HepG2 (cell line): ENCODE results near the gene PCNT. TPM values are rescaled to one million over a fixed set of nuclear protein-coding genes. Genes with fewer than 3 reads are reported as not detected.

ENCODE experiments used
- ATAC-seq: fragments of 200-7000 bp; cut with Tn5 transposase; 3 replicates; pipeline ENCODE4 v1.9.1; 2020; ENCODE audit warnings: mild to moderate bottlenecking, moderate library complexity
- BruUV-seq: library from RNA; stranded (reverse); fragments of 400-500 nt; replicated peaks from 2 replicates; lab custom pipeline; 2021; lab: Mats Ljungman, UMichigan
- CTCF ChIA-PET: fragments of 300-600 bp; formaldehyde crosslinking; extraction: SDS; loops from one replicate; lab custom pipeline; 2021; ENCODE audit warnings: low total read pairs, inconsistent platforms, low intra/inter-chr PET ratio; lab: Yijun Ruan, JAX
- POLR2A ChIA-PET: fragments of 350-600 bp; sonication (Branson Sonifier 250); formaldehyde crosslinking; loops from one replicate; lab custom pipeline; 2020; ENCODE audit warnings: antibody characterized with exemption, inconsistent platforms; lab: Yijun Ruan, JAX
- DNase-seq: peaks from one replicate; pipeline ENCODE4 v3.0.0-alpha.2; 2015; ENCODE audit warnings: low spot score
- FAIRE-seq: peaks from 3 replicates; lab custom pipeline; 2011; peaks lifted over from hg19 to GRCh38; lab: Jason Lieb, UNC
- H2AFZ ChIP-seq: one replicate; pipeline ENCODE4 v1.6.1; 2011; ENCODE audit warnings: low read length, inconsistent platforms
- H3K27ac ChIP-seq: fragments of 300-600 bp; 3 replicates; pipeline ENCODE4 v1.8.0; 2011; ENCODE audit warnings: mixed run types, mild to moderate bottlenecking, mixed read lengths, low read length, inconsistent platforms; ENCODE audit not compliant: insufficient read depth; ENCODE audit errors: extremely low read length
- H3K27me3 ChIP-seq, 2 experiments: fragments of 200-600 bp in 1 of 2; 2 replicates in 1 of 2; 3 replicates in 1 of 2; pipeline versions ENCODE4 v1.6.0 to v1.8.0; 2011; ENCODE audit warnings: low read length in 2 of 2, mild to moderate bottlenecking in 2 of 2, moderate library complexity in 2 of 2, inconsistent platforms in 1 of 2; ENCODE audit not compliant: insufficient read depth in 2 of 2, control insufficient read depth in 1 of 2
- H3K36me3 ChIP-seq, 2 experiments: fragments of 200-600 bp in 1 of 2; replicated peaks in 1 of 2; 2 replicates in 1 of 2; 3 replicates in 1 of 2; pipeline versions ENCODE4 v1.5.1 to v1.8.0; 2011; ENCODE audit warnings: low read length in 2 of 2, inconsistent platforms in 1 of 2; ENCODE audit not compliant: insufficient read depth in 2 of 2, control insufficient read depth in 1 of 2
- H3K4me1 ChIP-seq: 2 replicates; pipeline ENCODE4 v1.5.1; 2012; ENCODE audit warnings: low read length, inconsistent platforms; ENCODE audit not compliant: insufficient read depth
- H3K4me2 ChIP-seq: 2 replicates; pipeline ENCODE4 v1.6.0; 2011; ENCODE audit warnings: low read depth, low read length, inconsistent platforms
- H3K4me3 ChIP-seq, 3 experiments: fragments of 200-600 bp in 1 of 3; sonication (generic), shearing (Covaris generic) in 1 of 3; replicated peaks in 1 of 3; 2 replicates each; pipeline ENCODE4 v1.5.1; 2011 to 2016; ENCODE audit warnings: low read length in 3 of 3, inconsistent platforms in 2 of 3, low read depth in 2 of 3, mild to moderate bottlenecking in 2 of 3, control low read depth in 1 of 3, mixed read lengths in 1 of 3; ENCODE audit not compliant: insufficient read depth in 1 of 3
- H3K79me2 ChIP-seq: one replicate; pipeline ENCODE4 v1.6.1; 2011; ENCODE audit warnings: low read length, inconsistent platforms; ENCODE audit not compliant: insufficient read depth
- H3K9ac ChIP-seq: 2 replicates; pipeline ENCODE4 v1.6.0; 2011; ENCODE audit warnings: mild to moderate bottlenecking, low read depth, low read length, inconsistent platforms; ENCODE audit not compliant: insufficient read depth
- H3K9me3 ChIP-seq: 2 replicates; pipeline ENCODE4 v1.5.1; 2012; ENCODE audit warnings: mild to moderate bottlenecking, low read length
- H4K20me1 ChIP-seq: 2 replicates; pipeline ENCODE4 v1.6.0; 2011; ENCODE audit warnings: inconsistent platforms, mild to moderate bottlenecking, low read length, moderate library complexity; ENCODE audit not compliant: insufficient read depth
- ADNP ChIP-seq: sonication (generic); formaldehyde crosslinking; IDR thresholded peaks from 2 replicates; pipeline ENCODE4 v1.4.0; 2020; ENCODE audit warnings: missing genetic modification reagents
- GFI1 ChIP-seq: sonication (generic); formaldehyde crosslinking; IDR thresholded peaks from 2 replicates; pipeline ENCODE4 v1.5.0; 2020; ENCODE audit warnings: missing genetic modification reagents, mild to moderate bottlenecking, borderline replicate concordance
- HMG20B ChIP-seq: conservative IDR thresholded peaks from 2 replicates; pipeline ENCODE4 v1.6.1; 2016; ENCODE audit warnings: missing genetic modification reagents, missing compliant biosample characterization
- JUN ChIP-seq: sonication (generic); formaldehyde crosslinking; IDR thresholded peaks from 2 replicates; pipeline ENCODE4 v1.4.0; 2020; ENCODE audit warnings: mild to moderate bottlenecking, missing genetic modification reagents
- KDM2A ChIP-seq: sonication (generic); formaldehyde crosslinking; IDR thresholded peaks from 2 replicates; pipeline ENCODE4 v1.4.0; 2020; ENCODE audit warnings: low read depth, missing genetic modification reagents, borderline replicate concordance
- PHF21A ChIP-seq: sonication (generic); formaldehyde crosslinking; IDR thresholded peaks from 2 replicates; pipeline ENCODE4 v1.5.0; 2020; ENCODE audit warnings: mild to moderate bottlenecking, missing genetic modification reagents
- ZNF3 ChIP-seq: IDR thresholded peaks from 2 replicates; pipeline ENCODE4 v1.7.0; 2017; ENCODE audit warnings: inconsistent platforms
- ZNF383 ChIP-seq: sonication (generic); formaldehyde crosslinking; IDR thresholded peaks from 2 replicates; pipeline ENCODE4 v1.4.0; 2020; ENCODE audit warnings: missing genetic modification reagents, mild to moderate bottlenecking, borderline replicate concordance
- ZNF615 ChIP-seq: sonication (generic); formaldehyde crosslinking; IDR thresholded peaks from 2 replicates; pipeline ENCODE4 v1.5.0; 2020; ENCODE audit warnings: mild to moderate bottlenecking, missing genetic modification reagents, borderline replicate concordance
- ZNF879 ChIP-seq: sonication (generic); formaldehyde crosslinking; IDR thresholded peaks from 2 replicates; pipeline ENCODE4 v1.8.1; 2023; ENCODE audit warnings: missing genetic modification reagents
- WGBS: methylation state at CpG from one replicate; pipeline ENCODE4 v1.1.6; 2017; ENCODE audit warnings: low lambda C conversion rate; 5-methylcytosine and 5-hydroxymethylcytosine counted together
- in situ Hi-C: cut with HindIII; loops from 2 replicates; pipeline ENCODE4 v1.10.0; 2017; ENCODE audit warnings: low pct_unique_long_range_greater_than_20kb; ENCODE audit not compliant: extremely low pct_ligation_motif_present
- intact Hi-C: fragments of 100-400 bp; cut with micrococcal nuclease; formaldehyde crosslinking; loops from one replicate; pipeline ENCODE4 v1.10.0; 2022; ENCODE audit not compliant: unreplicated experiment
- polyA plus RNA-seq, 8 experiments: library from polyadenylated mRNA; depleted of rRNA in 3 of 8; stranded (reverse) in 7 of 8; unstranded in 1 of 8; fragments of >200 nt; fragmentation: Illumina TruSeq in 4 of 8; extraction: Trizol in 4 of 8; gene quantifications; 2 replicates each; pipeline versions ENCODE4 v1.2.1 to v1.2.3, GENCODE V29; 2011 to 2016; ENCODE audit warnings: low read depth in 4 of 8, missing spikeins in 1 of 8, mixed read lengths in 1 of 8; ENCODE audit not compliant: insufficient read depth in 1 of 8
- total RNA-seq, 5 experiments: library from RNA; depleted of rRNA; stranded (reverse); fragments of >200 nt; fragmentation: Illumina TruSeq; extraction: Trizol; gene quantifications; 2 replicates each; pipeline ENCODE4 v1.2.3, GENCODE V29; 2016; ENCODE audit warnings: low read depth in 1 of 5
- TF ChIP-seq, protein P1 (sequence below): sonication (generic); formaldehyde crosslinking; IDR thresholded peaks from 2 replicates; pipeline ENCODE4 v1.4.0; 2020; ENCODE audit warnings: mild to moderate bottlenecking, missing genetic modification reagents
- TF ChIP-seq, protein P2 (sequence below): sonication (generic); formaldehyde crosslinking; IDR thresholded peaks from 2 replicates; pipeline ENCODE4 v1.8.1; 2022; ENCODE audit warnings: low read depth, mild to moderate bottlenecking, missing genetic modification reagents

The PCNT gene
- total and polyA plus RNA-seq, 2 of the 13 experiments (the other 11 are each of a cell fraction or from before 2014, with no cell fraction given) = 5.6 to 12.4 TPM

DNA sequence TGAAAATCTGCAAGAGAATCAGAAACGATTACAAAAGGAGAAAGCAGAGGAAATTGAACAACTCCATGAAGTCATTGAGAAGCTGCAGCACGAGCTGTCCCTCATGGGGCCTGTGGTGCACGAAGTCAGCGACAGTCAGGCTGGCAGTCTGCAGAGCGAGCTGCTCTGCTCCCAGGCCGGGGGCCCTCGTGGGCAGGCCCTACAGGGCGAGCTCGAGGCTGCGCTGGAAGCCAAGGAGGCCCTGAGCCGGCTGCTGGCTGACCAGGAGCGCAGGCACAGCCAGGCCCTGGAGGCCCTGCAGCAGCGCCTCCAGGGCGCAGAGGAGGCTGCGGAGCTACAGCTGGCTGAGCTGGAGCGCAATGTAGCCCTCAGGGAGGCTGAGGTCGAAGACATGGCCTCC is 87.3 kb downstream of the PCNT start (continued):
- TF ChIP-seq, protein P1, sequence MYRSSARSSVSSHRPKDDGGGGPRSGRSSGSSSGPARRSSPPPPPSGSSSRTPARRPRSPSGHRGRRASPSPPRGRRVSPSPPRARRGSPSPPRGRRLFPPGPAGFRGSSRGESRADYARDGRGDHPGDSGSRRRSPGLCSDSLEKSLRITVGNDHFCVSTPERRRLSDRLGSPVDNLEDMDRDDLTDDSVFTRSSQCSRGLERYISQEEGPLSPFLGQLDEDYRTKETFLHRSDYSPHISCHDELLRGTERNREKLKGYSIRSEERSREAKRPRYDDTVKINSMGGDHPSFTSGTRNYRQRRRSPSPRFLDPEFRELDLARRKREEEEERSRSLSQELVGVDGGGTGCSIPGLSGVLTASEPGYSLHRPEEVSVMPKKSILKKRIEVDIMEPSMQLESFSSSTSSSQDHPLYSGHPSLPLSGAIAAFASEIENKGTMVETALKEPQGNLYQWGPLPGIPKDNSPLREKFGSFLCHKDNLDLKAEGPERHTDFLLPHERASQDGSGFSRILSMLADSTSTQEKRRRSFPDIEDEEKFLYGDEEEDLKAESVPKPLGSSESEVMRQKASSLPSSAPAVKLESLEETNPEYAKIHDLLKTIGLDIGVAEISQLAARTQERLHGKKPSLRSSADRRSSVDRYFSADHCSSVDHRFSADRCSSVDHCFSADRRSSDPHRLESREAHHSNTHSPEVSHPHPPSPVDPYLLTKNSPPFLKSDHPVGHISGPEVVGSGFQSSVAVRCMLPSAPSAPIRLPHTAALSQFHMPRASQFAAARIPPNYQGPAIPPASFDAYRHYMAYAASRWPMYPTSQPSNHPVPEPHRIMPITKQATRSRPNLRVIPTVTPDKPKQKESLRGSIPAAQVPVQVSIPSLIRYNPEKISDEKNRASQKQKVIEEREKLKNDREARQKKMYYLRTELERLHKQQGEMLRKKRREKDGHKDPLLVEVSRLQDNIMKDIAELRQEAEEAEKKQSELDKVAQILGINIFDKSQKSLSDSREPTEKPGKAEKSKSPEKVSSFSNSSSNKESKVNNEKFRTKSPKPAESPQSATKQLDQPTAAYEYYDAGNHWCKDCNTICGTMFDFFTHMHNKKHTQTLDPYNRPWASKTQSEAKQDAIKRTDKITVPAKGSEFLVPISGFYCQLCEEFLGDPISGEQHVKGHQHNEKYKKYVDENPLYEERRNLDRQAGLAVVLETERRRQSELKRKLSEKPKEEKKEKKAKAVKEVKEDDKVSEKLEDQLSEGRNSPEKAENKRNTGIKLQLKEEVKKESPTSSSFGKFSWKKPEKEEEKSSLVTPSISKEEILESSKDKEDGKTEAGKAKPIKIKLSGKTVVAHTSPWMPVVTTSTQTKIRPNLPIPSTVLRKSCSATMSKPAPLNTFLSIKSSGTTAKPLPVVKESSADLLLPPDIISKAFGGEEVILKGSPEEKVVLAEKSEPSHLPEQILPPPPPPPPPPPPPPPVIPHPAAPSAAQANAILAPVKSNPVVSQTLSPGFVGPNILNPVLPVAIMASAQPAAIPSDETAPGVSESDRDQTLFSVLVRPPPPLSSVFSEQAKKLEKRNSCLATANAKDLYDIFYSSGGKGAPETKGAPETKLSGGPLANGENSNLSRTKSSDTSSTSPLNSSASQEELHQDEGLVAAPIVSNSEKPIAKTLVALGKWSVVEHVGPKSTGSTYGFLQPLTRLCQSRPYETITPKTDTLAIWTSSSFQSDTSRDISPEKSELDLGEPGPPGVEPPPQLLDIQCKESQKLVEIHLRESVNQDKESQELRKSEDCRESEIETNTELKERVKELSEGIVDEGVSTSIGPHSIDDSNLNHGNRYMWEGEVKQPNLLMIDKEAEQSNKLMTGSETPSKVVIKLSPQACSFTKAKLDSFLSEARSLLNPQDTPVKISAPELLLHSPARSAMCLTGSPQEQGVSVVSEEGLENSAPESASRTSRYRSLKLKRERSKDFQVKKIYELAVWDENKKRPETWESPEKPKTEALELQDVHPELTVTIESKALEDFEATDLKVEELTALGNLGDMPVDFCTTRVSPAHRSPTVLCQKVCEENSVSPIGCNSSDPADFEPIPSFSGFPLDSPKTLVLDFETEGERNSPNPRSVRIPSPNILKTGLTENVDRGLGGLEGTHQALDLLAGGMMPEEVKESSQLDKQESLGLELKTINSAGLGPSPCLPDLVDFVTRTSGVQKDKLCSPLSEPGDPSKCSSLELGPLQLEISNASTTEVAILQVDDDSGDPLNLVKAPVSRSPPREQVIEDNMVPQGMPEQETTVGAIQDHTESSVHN (CRISPR knock-in tag) = no peak

DNA sequence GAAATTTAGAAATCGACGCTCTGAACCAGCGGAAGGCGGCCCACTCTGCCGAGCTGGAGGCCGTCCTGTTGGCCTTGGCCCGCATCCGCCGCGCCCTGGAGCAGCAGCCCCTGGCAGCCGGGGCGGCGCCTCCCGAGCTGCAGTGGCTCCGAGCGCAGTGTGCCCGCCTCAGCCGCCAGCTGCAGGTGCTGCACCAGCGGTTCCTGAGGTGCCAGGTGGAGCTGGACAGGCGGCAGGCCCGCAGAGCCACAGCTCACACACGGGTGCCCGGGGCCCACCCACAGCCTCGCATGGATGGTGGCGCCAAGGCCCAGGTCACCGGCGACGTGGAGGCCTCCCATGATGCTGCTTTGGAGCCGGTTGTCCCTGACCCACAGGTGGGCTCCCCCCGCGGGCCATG is 87.7 kb downstream of the PCNT start:
- CTCF ChIA-PET = no interaction called here
- Histone ChIP-seq H4K20me1 (no peaks in the 10 kb centered on the region), H3K4me1 (no peaks in the 10 kb centered on the region), H3K27me3 (no peaks in the 10 kb centered on the region), H3K9ac (no peak overlapping the region), H3K4me2 (no peak overlapping the region), H3K79me2 (no peaks in the 10 kb centered on the region), H3K36me3 (peaks cover 3 to 31% of the 10 kb centered on the region in 2 experiments; a peak in 4 of 5 replicates), H3K4me3 (no peak overlapping the region), H3K9me3 (no peaks in the 10 kb centered on the region), H3K27ac (no peak overlapping the region), H2AFZ (no peak overlapping the region)
- FAIRE-seq (no peak), DNase-seq (no peak), ATAC-seq (no peak)
- POLR2A ChIA-PET = no interaction called here
- no TSS peak for BruUV-seq
- WGBS = 98% methylated on average over 17 of the region's 31 CpGs
- intact Hi-C loops = no loop called here
- in situ Hi-C loops = no loop called here
- TF ChIP-seq, protein P2, sequence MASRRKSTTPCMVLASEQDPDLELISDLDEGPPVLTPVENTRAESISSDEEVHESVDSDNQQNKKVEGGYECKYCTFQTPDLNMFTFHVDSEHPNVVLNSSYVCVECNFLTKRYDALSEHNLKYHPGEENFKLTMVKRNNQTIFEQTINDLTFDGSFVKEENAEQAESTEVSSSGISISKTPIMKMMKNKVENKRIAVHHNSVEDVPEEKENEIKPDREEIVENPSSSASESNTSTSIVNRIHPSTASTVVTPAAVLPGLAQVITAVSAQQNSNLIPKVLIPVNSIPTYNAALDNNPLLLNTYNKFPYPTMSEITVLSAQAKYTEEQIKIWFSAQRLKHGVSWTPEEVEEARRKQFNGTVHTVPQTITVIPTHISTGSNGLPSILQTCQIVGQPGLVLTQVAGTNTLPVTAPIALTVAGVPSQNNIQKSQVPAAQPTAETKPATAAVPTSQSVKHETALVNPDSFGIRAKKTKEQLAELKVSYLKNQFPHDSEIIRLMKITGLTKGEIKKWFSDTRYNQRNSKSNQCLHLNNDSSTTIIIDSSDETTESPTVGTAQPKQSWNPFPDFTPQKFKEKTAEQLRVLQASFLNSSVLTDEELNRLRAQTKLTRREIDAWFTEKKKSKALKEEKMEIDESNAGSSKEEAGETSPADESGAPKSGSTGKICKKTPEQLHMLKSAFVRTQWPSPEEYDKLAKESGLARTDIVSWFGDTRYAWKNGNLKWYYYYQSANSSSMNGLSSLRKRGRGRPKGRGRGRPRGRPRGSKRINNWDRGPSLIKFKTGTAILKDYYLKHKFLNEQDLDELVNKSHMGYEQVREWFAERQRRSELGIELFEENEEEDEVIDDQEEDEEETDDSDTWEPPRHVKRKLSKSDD (CRISPR knock-in tag) = no peak
- TF ChIP-seq ZNF3 (no peak), ZNF383 (CRISPR knock-in tag) (no peak), ZNF879 (CRISPR knock-in tag) (no peak), KDM2A (CRISPR knock-in tag) (no peak), GFI1 (CRISPR knock-in tag) (no peak), ADNP (CRISPR knock-in tag) (no peak), JUN (CRISPR knock-in tag) (no peak), PHF21A (CRISPR knock-in tag) (no peak), HMG20B (CRISPR knock-in tag) (no peak), ZNF615 (no peak)
